ENCODE data around the gene POLR2E. TPM values are rescaled to one million over a fixed set of nuclear protein-coding genes. Genes with fewer than 3 reads are reported as not detected.
A peak's percentile ranks its signal among the peaks of the same experiment; 100 is the strongest.

Gene POLR2E
- total and polyA plus RNA-seq, 2 of the 13 experiments (the other 11 are each of a cell fraction or from before 2014, with no cell fraction given), result 140 to 272 TPM

DNA sequence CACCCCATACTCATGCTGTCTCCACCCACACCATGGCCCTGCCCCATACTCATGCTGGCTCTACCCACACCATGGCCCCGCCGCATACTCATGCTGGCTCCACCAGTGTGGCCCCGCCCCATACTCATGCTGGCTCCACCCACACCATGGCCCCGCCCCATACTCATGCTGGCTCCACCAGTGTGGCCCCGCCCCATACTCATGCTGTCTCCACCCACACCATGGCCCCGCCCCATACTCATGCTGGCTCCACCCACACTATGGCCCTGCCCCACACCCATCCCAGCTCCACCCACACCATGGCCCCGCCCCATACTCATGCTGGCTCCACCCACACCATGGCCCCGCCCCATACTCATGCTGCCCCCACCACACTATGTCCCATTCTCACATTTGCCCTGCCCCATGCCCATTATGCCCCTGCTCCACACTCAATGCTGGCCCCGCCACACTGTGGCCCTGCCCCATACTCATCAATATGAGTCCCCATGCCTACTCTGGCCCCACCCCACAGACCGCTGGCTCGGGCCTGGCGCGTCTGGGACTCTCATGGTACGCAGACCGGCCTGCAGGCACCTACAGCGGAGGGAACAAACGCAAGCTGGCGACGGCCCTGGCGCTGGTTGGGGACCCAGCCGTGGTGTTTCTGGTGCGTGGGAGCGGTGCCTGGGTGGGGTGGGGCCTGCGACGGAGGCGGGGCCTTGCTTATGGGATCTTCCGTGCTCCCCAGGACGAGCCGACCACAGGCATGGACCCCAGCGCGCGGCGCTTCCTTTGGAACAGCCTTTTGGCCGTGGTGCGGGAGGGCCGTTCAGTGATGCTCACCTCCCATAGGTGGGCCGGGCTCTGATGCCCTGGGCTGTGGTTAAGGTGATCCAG, 31.9 kb downstream of the POLR2E start:
- in situ Hi-C loops (cut with HindIII; ENCODE audit: extremely low pct_ligation_motif_present, low pct_unique_long_range_greater_than_20kb) (no loop called here), intact Hi-C loops (cut with micrococcal nuclease; ENCODE audit: unreplicated experiment) (no loop called here)
- Histone ChIP-seq H3K79me2 (ENCODE audit: insufficient read depth, low read length) (no peaks in the 10 kb centered on the region), H3K27me3 (ENCODE audit: control insufficient read depth in 1 of 2, insufficient read depth in 2 of 2, low read length in 2 of 2) (no peaks in the 10 kb centered on the region; a peak in 1 of 5 replicates), H3K4me1 (ENCODE audit: insufficient read depth, low read length) (peaks cover 36% of the 10 kb centered on the region), H3K27ac (ENCODE audit: extremely low read length, insufficient read depth, low read length) (no peak overlapping the region), H4K20me1 (ENCODE audit: insufficient read depth, low read length) (no peaks in the 10 kb centered on the region), H3K4me3 (replicated peaks in 1 of 3; ENCODE audit: insufficient read depth in 1 of 3, low read depth in 2 of 3, low read length in 3 of 3) (no peak overlapping the region), H2AFZ (ENCODE audit: low read length) (no peak overlapping the region), H3K4me2 (ENCODE audit: low read depth, low read length) (no peak overlapping the region), H3K9ac (ENCODE audit: insufficient read depth, low read depth, low read length) (no peak overlapping the region), H3K9me3 (ENCODE audit: low read length) (no peaks in the 10 kb centered on the region), H3K36me3 (replicated peaks in 1 of 2; ENCODE audit: control insufficient read depth in 1 of 2, insufficient read depth in 2 of 2, low read length in 2 of 2) (peaks cover 3 to 4% of the 10 kb centered on the region in 2 experiments; a peak in 2 of 5 replicates)
- WGBS (ENCODE audit: low lambda C conversion rate), result 94% methylated on average over 24 of the region's 37 CpGs
- TF ChIP-seq KLF6 (CRISPR knock-in tag; IDR thresholded peaks at IDR 0.05) (no peak), POLR2G (IDR thresholded peaks at IDR 0.05; ENCODE audit: low read depth, low read length) (0 out of 2 replicates have a peak, but pooled peaks have one; percentile 9), HNRNPL (IDR thresholded peaks at IDR 0.05; ENCODE audit: low read depth, low read length) (0 out of 2 replicates have a peak, but pooled peaks have one; percentile 49), RBFOX2 (IDR thresholded peaks at IDR 0.05; ENCODE audit: low read depth, low read length) (peak; percentile 44; the same call in 1 of the 2 replicates), SP4 (CRISPR knock-in tag; IDR thresholded peaks at IDR 0.05) (0 out of 2 replicates have a peak, but pooled peaks have one; percentile 38)
- TF ChIP-seq, protein P1, sequence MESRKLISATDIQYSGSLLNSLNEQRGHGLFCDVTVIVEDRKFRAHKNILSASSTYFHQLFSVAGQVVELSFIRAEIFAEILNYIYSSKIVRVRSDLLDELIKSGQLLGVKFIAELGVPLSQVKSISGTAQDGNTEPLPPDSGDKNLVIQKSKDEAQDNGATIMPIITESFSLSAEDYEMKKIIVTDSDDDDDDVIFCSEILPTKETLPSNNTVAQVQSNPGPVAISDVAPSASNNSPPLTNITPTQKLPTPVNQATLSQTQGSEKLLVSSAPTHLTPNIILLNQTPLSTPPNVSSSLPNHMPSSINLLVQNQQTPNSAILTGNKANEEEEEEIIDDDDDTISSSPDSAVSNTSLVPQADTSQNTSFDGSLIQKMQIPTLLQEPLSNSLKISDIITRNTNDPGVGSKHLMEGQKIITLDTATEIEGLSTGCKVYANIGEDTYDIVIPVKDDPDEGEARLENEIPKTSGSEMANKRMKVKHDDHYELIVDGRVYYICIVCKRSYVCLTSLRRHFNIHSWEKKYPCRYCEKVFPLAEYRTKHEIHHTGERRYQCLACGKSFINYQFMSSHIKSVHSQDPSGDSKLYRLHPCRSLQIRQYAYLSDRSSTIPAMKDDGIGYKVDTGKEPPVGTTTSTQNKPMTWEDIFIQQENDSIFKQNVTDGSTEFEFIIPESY (CRISPR knock-in tag; IDR thresholded peaks at IDR 0.05), result peak; percentile 42; the same call in 1 of the 2 replicates
- DNase-seq (ENCODE audit: low spot score) (no peak), ATAC-seq (no peak), FAIRE-seq (no peak)
- CTCF ChIA-PET (ENCODE audit: low intra/inter-chr PET ratio, low total read pairs), result no interaction called here
- BruUV-seq (replicated peaks), result no TSS peak
- POLR2A ChIA-PET, result no interaction called here
